GM21717 (cell line): ENCODE data around the gene SMCP.
A peak's percentile ranks its signal among the peaks of the same experiment; 100 is the strongest.

Source experiments
- ATAC-seq: cut with Tn5 transposase; IDR thresholded peaks from one replicate; pipeline ENCODE4 v1.9.1; 2021; ENCODE audit warnings: mild to moderate bottlenecking, moderate library complexity; ENCODE audit not compliant: unreplicated experiment

Gene SMCP

DNA sequence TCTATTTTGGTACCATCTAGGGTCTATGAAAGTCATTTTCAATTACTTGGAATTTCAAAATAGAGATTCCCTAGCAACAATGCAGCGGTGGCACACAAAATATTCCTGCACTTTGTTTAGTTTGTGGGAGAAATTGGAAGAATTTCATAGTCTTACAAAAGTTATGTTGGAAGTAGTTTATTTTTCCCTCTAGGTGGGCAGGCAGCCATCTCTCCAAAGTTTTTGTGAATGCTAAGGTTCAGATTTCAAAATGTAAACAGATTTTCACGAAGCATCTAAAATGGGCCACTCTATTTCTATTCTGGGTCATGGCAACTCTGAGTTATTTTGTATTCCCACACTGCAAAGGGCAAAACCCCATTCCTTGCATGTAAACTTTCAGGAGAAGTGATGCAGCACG lies 8.0 kb downstream of the SMCP start:
- no peak for ATAC-seq

DNA sequence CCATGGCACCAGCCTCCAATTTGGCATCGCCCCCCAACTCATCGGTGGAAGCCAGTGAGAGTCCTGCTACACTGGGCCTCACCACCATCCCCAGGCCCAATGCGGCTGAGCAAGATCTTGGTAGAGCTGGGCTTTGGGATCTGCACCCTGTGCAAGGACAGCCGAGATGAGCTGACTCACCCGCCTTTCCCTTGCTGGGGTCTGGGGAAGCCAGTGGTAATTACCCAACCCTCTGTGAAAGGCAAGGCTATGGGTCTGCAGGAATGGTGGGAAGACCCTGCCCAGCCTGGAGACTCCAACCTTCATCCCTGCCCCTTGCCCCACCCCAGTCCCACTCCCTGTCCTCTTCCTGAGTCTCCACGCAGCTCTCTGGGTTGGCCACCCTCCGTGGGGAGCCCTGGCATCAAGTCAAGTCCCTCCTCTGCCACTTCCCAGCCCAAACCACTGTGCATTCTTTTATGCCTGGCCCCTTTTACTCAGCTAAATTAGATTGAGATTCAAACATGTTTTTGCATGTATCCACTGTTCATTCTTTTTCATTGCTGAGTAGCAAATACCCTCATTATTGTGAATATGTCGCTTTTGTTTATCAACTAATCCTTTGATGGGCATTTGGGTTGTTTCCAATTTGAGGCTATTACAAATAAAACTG lies 8.8 kb downstream of the SMCP start:
- no peak for ATAC-seq

DNA sequence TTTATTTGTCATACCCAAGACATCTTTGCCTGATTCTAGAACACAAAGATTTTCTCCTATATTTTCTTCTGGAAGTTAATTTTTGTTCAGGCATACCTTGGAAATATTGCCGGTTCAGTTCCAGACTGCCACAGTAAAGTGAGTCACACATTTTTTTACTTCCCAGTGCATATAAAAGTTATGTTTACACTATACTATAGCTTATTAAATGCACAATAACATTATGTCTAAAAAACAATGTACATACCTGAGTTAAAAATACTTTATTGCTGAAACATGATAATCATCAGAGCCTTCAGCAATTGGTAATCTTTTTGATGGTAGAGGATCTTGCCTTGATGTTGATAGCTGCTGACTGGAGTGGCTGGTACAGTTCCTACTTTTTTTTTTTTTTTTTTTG lies 10.0 kb downstream of the SMCP start:
- no peak for ATAC-seq

DNA sequence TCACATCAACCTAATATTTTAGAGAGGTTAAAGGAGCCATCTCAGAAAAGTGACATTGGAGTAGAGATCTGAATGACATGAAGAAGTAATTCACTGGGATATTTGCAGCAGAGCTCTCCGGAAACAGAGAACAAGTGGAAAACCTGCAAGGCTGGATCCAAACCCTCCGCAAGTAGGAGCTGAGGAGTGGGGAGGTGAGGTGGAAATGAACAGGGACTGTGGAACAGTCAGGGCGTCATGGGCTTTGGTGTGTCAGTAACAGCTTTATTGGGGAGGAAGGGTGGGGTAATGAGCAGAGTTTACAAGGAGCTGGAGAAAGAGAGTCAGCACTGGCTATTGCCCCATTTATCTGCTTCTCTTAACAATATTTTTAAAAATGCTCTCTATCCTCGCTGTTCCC lies 20.9 kb downstream of the SMCP start:
- ATAC-seq: no peak

DNA sequence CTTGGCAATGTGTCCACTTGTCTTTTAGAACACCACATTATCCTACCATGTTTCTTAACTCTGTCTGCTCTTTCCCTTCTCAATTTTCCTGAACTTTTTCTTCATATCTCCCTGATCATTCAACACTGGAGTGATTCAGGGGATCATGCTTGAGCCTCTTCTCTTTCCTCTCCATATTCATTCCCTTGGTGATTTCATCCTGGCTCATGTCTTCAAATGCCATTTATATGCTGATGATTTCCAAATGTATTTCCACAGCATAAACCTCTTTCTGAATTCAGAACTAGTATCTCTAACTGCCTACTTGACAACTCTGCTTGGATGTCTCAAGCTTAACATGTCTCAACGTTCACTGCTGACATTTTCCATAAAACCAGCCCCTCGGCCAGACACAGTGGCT lies 21.8 kb downstream of the SMCP start:
- ATAC-seq: no peak

DNA sequence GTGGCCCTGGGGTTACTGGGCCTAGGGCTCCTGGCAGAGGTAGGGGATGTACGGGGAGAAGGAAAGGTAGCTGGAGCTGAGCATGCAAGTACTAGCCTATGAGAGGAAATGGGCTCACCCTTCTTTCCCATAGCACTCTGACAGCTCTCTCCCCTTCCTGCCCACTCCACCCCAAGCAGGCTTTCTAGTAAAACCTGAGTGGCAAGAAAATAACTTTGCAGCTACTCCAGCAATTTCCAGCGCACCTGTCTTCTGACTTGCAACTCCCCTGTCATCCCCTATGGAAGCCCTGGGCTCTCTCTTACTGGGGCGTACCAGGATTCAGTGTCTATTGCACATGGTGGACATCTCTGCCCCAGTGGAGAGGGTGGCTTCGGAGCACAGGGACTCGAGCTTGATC lies 23.5 kb downstream of the SMCP start:
- no peak for ATAC-seq

DNA sequence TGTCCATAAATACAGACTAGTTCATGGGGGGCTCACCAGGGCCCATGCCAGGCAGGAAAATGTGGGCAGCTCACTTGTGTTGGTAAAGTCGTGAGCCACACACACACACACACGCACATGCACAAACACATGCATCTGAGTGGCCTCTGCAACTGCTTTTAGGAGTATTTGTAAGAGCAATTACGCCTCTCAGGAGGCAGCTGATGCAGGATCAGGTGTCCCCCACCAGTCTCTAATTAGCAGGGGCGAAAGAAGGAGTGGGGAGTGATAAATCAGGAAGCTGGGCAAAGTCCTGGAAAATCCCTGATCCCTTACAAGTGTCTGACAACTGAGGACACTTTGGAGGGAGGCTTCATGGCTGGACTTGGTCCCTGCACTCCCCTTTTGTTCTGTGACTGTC lies 24.5 kb downstream of the SMCP start:
- ATAC-seq: no peak

DNA sequence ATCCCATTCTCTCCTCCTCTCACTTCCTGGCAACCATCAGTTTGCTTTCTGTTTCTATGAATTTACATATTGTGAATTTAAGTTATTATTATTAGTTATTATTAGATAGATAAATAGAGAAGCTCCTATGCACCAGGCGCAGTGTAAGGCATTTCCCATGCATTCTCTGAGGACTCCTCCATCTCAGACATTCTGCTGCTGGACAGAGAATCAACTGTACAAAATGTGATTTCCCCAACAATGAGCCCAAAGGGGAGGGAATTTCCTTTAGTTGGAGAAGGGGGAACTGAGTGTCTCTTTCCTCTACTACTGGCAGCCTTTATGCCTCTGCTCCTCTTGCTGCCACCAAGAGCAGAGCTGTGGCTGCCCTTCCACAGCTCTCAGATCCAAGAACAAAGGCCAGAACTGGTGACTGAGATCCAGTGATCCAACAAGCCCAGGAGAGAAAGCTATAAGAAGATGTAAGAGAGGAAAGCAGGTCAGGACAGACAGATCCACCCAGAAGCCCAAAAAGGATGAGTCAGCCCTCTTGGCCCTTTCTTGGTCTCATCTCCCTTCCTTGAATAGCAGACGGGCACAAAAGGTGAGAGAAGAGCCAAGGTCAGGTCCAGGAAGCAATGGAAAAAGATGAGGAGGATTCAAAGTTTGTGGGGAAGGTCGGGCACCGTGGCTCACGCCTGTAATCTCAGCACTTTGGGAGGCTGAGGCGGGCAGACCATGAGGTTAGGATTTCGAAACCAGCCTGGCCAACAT lies 26.7 kb downstream of the SMCP start:
- ATAC-seq: no peak

DNA sequence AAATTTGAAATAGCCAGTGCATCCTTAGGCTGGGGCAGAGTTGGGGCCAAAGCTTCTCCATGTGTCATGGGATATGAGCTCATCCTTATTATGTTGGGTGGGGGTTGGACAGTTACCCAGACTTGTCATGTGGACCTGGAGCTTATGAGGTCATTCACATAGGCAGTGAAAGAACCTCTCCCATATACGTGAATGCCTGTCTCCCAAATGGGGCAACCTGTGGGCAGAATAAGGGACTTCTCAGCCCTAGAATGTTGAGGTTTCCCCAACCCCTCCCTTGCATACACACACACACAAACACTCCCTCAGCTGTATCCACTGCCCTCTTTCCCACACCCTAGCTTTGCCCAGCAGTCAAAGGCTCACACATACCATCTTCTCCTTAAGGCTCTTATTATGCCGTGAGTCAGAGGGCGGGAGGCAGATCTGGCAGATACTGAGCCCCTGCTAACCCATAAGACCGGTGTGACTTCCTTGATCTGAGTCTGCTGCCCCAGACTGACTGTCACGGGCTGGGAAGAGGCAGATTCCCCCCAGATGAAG lies 28.0 kb downstream of the SMCP start:
- ATAC-seq: no peak

DNA sequence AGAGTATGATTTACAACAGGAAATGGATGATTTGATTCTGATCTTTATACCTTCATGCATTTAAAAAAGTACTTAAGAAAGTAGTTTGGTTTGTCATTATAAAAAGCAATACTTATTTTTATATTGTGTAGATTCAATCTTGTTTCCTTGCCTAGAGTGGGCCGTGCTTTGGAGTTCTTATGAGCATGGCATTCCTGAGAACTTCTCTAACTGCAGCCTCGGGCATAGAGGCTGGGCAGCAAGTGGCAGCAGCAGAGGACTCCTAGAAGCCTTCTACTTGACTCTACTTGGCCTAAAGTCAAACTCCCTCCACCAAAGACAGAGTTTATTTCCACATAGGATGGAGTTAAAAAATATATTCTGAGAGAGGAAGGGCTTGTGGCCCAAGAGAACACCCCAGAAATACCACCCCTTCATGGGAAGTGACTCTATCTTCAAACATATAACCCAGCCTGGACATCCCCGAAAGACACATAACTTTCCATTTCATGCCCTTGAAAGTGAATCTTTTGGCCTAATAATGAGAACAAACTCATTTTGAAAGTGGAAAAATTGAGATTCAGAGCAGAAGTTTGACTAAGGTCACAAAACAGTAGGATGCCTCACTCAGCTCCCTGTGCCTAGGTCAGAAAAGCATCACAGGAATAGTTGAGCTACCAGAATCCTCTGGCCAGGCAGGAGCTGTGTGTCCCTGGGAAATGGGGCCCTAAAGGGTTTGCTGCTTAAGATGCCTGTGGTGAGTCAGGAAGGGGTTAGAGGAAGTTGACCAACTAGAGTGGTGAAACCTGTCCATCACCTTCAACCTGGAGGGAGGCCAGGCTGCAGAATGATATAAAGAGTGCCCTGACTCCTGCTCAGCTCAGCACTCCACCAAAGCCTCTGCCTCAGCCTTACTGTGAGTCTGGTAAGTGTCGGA lies 29.8 kb downstream of the SMCP start, which contains the start of gene IVL:
TSS of gene IVL (plus strand) at position 861 of the 916 bp plus-strand sequence. CDS start 1,252 bp downstream, outside the sequence.
- no peak for ATAC-seq

DNA sequence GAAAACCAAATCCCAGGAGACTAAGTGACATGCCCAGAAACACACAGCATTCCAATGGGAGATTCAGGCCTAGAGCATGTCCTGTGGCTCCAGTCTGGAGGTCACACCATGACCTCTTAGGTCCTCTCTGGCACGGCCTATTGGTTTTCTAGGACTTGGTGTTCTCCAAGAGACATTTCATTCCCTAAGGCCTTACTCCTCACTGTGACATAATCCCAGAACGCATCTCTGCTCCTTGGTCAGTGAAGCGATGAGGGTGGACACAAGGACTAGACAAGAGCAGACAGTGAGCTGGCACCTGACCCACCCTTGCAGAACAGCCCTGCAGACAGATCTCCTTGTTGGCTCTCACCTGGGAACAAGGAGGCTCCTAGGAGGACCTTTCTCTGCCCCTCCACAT lies 31.1 kb downstream of the SMCP start:
- no peak for ATAC-seq

DNA sequence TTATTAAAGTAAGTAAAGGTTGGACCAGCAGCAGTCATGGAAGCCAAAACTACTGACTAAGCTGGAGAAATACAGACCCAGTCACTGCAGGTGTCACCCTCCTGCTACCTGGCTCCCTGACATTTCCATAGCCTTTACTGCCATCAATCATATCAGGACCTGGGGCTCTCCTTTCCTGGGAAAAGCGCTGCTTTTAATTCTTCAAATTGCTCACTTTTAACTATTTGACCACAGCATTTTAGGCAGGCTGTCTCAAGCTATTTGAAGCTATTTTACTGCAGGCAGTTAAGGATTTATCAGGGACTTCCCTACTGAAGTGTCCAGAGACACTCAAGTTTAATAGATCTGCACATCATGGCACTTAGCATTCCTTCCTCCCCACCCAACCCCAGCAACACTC lies 34.3 kb downstream of the SMCP start:
- ATAC-seq: no peak

DNA sequence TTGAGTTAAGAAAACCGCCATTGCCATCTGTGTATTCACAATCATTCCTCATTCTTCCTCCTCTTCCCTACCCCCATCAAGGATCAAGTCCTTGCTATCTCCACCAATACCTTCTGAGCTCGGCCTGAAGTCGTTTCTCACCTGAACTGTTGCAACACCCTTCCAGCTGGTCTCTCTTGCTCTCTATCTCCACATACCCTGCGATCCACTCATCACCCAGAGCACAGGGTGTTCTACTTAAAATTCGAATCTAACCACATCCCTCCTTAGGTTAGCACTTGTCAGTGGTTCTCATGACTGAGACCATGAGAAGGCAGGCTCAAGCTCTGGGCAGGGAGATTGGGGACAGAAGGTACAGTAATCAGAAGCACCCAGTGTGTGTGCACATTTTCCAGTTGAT lies 34.8 kb downstream of the SMCP start:
- no peak for ATAC-seq

DNA sequence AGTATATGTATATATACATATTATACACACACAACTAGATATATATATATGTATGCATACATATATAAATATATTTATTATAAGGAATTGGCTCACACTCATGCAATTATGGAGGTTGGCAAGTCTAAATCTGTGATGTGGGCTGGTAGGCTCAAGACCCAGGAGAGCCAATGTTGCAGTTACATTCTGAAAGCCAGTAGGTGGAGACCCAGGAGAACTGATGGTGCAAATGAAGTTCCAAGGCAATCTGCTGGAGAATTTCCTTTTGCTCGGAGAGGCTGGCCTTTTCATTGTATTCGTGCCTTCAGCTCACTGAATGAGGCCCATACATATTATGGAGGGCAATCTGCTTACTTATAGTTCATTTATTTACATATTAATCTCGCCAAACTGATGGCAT lies 39.7 kb downstream of the SMCP start:
- no peak for ATAC-seq

DNA sequence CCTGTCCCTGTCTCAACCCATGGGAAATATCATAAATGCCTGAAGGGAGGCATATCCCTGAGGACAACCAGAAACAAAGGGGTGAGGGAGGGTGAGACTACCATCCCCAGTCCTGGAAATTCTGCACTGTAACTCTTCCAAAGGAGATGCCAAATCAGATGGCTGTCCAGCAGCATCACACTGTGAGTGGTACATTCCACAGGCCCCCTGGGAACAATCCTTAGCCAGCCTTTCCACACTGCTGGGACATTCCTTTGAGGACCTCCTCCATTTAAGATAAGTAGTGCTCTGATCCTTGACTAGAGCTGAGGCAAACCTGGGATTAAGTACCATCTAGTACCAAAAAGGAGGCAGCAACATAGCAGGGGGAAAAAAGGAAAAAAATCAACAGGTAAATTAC lies 40.9 kb downstream of the SMCP start:
- no peak for ATAC-seq

DNA sequence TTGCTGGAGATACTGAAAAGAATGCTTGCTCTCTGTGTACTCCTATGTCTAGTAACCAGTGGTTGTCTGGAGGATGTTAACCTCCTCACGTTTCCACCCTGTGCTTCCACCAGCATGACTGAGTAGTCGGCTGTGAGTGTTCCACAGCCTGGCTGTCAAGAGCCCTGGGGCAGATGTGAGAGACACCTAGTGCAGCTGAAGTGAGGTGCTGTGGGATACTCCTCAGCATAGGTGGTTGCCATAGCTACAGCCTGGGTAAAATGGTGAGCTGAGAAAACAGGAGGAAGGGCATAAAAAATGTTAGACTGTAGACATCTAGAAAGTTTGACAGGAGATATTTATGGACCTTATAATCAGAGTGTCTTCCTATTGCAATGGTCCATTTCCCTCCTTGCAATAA lies 46.1 kb downstream of the SMCP start:
- no peak for ATAC-seq

DNA sequence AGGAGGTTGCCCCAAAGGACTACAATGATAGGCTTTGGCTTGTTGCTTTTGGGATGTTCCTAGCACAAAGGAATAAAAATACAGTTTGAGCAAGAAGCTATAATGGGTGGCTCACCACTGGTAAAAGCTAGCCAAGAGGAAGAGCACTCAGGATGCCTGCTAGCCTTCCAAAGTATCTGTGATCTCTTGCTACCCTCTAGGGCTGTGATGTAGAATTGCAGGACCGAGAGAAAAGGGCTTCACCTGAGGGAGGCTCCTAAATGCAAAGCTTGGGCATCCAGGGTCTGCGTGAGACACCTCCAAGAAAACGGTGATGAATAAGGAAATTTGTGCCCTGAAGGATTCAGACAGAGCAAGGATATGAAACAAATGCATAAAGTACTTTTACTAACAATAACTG lies 48.0 kb downstream of the SMCP start:
- peak; percentile 49 for ATAC-seq

DNA sequence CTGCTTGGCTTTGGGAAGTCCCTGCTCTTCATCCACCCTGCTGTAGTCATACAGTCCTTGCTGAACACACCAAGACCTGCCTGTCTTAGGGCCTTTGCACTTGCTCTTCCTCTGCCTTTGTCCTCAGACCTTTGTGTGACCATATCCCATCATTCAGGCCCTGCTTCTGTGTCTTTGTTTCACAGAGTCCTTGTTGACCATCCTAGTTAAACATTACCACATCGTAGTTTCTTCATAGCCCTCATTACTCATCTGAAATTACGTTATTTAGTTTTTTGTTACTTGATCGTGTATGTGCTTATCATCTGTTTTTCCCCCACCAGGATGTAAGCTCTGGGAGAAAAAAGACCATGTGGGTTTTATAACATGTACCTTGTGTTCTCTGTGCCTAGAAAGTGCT lies 50.5 kb downstream of the SMCP start:
- no peak for ATAC-seq

DNA sequence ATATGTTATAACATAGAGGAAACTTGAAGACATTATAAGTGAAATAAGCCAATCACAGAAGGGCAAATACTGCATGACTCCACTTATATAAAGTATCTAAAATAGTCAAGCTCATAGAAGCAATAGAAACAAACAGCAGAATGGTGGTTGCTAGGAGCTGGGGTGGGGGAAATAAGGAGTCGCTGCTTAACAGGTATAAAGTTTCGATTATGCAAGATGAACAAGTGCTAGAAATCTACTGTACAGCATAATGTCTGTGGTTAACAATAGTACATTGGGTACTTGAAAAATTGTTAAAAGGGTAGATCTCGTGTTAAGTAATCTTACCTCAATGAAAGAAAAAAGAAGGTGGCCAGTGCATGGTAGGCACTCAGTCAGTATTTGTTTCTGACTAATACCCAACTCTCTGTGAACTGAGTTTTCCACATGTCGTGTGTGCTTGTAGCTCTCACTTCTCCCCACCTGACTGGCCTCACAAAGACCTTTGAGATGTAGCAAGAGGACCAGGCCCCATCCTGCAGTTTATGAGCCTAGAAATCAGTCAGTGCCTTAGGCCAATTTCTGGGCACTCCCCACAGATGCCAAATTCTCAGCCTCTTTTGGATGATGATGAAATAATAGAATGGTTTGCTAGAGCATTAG lies 54.2 kb downstream of the SMCP start:
- ATAC-seq: no peak

DNA sequence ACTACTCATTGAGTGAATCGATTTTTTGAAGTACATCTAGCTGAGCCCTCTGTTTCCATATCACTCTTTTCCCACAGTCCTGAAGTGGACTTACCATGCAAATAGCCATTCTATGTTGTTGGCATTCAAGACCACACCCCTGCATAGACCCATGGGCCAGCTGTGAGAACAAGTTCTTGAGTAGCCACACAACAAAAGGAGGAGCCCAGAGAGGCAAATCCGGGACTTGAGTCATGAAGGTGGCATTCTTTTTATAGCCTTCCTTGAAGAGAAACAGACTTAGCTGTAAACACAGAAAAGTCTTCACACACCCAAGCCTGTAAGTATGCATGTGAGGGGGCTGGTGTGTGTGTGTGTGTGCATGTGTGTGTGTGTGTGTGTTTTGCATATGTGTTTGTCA lies 55.1 kb downstream of the SMCP start:
- ATAC-seq: no peak
